Measurements from ENCODE around the gene OMA1.
"Not testable (repeated sequence)": the region's sequence is repeated elsewhere in the genome, so short reads cannot be mapped to it uniquely, and the experiment has no call there.

The OMA1 gene

DNA sequence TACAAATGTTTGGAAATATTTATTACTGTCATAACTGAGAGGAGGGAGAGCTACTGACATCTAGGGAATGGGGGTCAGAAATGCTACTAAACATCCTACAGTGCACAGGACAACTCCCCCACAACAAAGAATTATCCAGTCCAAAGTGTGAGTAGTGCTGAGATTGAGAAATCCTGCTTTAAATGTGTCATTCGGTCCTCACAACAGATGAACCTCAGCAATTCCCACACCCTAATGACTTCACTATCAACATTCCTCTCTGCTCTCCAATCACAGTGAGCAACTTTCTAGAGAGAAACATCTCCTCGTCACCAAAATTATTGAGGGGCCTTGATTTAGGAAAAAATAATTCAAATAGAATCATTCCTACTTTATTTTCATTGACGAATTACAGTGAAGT, 18.0 kb downstream of the OMA1 start:
- DNase-seq (ENCODE audit: low read depth in 2 of 2), result no peak

DNA sequence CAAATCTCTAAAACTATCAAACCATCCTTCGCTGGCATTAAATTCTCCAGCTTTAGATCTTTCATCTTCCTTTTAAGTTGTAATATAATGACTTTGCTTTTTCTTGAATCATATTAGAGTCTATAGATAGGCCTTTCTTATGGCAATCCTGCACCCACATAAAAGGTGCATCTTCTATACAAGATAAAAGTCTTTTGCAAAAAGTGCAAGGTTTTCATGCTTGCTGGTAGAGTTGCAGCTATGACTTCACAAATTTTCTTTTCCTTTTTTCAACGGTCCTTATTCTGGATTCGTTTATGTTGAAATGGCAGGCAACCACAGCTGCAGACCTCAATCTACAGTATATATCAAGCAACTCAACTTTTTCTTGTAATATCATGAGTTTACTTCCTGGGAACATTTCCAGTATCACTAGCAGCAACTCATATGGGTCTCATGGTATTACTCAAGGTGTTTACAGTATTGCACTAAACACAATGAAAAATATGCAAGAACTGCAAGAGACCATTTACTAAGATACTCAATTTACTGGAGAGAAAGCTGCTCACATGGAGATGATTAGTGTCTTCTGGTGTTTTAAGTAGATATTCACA, 22.1 kb downstream of the OMA1 start:
- DNase-seq (ENCODE audit: low read depth in 2 of 2), result no peak

DNA sequence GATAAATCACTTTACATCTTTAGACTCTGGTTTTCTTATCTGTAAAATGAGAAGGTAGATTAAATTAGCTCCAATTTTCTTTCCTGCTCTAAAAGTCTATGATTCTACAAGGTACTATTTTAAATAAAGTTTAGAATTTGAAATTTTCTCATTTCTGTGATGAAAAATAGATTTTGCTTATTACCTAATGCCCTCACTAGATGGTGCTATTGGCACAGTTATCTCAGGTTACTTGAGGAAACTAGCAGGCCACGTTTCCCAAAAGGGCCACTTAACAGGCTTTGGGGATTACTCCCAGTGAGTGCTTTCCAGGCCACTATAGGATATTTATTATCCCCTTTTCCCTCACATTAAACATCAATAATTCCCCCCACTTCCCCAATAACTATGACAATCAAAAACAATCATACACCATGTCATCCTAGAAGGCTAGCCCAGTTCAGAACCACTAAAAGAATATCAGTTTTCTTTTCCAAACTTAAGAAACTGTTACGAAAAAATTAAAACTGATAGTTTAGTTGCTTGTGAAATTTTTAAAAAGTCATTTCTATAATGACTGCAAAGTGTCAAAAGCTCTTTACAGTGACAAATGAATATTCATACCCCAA, 30.6 kb downstream of the OMA1 start:
- DNase-seq (ENCODE audit: low read depth in 2 of 2), result peak in 1 of 2 donors; percentile 8

DNA sequence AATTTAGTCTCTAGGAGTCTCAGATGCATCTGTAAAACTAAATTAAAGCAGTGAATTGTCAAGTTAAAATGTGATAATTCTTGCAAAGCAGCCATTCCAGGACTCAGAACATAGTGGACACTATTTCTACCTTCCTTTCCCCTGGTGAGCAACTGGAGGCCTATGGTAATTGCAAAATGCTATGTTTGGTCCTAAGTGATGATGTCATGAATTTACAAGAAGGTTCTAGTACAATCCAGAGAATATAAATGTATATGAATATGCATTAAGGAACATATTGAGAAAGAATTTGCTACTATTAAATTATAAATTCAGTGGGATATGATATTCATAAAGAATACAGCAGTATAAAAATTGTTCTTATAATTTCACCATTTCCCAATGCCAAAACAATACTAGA, 32.6 kb downstream of the OMA1 start:
- no peak for DNase-seq (ENCODE audit: low read depth in 2 of 2)

DNA sequence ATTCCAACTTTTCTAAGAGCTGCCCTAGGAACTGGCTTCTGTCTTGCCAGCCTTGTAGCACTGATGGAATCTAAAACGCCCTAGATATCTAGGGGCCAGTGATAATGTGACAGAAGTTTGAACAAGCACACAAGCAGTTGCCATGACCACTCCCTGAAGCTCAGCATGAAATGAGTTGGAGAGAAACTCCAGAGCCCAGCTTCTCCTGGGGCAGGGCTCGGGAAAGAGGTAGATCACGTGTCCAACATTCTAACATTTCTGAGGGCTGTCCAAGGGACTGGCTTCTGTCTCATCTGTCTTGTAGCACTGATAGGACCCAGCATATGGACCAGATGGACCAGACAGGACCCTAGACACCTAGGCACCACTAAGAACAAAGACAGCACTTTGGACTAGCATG, 37.9 kb downstream of the OMA1 start:
- no peak for DNase-seq (ENCODE audit: low read depth in 2 of 2)

DNA sequence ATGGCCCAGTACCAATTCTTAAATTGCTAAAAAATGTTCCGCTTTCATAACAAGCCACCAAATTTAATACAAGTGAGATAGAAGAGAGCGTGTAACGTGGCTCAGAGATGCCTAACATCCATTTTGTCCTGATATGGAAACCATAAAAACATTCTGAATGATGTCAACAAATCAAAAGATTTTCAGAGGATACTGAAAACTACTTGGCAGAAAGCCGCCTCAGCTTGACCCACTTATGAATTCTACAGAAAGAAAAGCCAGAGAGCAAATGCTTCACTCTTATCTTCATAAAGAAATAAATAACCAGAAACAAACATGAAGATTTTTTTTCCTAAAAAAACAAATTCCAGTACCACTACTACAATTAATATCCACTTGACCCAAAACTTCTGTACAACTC, 41.2 kb downstream of the OMA1 start:
- DNase-seq (ENCODE audit: low read depth in 2 of 2), result no peak

DNA sequence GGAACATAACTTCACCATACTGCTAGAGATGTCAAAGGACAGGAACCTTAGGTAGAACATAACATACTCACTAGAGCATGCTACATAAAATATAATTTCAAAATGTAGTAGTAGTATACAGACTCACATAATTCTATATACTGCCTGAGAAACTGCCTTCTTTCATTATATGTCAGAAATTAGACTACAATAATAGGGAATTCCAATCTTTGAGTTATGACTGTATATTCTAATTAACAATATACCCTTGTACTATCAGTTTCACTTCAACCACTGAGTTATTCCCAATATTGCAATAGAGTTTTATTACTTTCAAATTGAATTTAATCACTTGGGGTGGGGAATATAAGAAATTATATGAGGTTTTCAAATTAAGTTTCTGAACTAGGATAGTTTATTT, 44.0 kb downstream of the OMA1 start:
- DNase-seq (ENCODE audit: low read depth in 2 of 2), result no peak

DNA sequence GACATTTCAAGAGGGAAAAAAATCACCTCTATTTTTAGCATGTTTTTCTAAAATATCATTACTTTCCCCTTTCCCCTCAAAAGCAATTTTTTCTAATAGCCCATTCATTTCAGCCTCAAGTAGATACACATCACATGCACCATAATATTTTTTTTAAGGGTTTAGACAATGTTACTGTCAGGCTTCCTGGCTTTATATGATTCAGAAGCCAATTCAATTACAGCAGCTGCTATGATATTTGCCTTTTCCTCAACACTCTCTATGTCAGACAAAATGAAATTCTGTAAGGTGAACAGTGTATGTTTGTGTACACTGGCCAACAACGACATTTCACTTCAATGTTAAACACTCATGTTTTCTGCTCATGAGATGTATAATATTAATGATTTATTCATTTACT, 46.5 kb downstream of the OMA1 start:
- DNase-seq (ENCODE audit: low read depth in 2 of 2), result no peak

DNA sequence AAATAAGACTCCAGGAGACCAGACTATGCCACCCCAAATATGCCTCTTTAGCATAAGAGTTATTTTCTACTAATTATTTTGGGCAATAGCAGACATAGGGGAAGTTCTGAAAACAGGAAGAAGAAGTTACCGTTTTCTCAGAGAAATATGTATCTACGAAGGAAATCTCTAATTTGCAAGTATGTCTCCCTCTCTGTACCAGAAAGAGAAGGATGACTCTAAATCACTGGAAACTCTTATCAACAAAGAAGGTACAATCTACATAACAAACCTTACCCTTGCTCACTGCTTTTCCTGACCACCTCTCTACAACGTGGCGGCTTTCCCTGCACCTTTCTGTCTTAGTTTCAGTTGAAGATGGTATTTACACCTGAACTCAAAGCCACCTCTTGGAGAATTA, 49.0 kb downstream of the OMA1 start:
- DNase-seq (ENCODE audit: low read depth in 2 of 2), result no peak

DNA sequence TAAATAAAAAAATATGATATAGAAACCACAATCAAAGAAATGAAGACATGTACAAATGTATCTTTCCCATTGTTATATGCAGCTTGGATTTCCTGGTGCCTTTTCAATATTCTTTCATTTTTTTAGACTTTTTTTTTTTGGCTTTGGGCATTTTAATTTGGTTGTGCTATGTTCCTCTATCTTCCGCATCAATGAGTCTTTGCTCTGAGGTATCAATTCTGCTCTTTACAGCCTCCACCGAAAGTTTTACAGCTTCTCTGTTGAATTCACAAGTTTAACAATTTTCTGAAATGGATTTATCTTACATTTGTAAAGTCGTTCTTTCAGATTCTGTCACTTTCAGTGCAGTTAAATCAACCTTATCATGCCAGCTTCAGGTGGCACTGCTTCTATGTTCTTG, 50.5 kb downstream of the OMA1 start:
- DNase-seq (ENCODE audit: low read depth in 2 of 2), result no peak

DNA sequence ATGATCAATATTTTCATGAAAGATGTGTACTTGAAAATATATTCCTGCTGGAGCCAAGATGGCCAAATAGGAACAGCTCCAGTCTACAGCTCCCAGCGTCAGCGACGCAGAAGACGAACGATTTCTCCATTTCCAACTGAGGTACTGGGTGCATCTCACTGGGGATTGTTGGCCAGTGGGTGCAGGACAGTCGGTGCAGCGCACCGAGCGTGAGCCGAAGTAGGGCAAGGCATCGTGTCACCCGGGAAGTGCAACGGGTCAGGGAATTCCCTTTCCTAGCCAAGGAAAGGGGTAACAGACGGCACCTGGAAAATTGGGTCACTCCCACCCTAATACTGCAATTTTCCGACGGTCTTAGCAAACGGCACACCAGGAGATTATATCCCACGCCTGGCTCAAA, 57.6 kb downstream of the OMA1 start:
- not testable (repeated sequence) for DNase-seq (ENCODE audit: low read depth in 2 of 2)

DNA sequence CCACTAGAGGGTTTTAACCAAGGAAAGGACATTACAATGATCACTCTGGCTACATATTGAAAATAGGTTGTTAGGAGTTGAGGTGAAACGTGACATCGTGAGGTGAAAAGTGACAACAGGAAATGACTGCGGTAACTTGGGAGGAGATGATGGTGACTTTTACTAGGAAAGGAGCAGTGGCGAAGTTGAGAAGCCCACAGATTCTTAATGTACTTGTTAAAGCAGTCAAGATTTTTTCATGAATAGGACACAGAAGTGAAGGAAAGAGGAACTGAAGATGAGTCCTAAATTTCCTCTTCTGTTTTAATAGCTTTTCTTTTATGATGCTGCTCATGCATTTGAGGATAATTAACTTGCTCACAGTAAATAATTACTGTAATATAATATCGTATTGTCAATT, 59.5 kb downstream of the OMA1 start:
- DNase-seq (ENCODE audit: low read depth in 2 of 2), result no peak

DNA sequence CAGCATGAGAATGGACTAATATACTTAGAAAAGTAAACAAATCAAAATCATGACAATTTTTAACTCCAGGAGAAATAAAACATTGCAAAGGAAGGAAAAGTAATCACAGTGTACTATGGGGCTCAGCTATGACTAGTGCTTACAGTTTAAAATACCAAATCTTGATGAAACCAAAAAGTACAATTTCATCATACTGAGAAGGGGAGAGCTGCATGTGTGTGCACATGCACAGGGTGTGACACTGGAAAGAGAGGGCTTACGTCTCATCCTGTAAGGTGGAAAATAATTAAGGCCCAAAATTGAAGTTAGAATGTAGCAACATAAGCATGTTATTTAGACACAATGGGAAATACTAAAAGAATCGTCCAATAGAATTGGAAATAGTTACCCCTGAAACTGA, 64.6 kb downstream of the OMA1 start:
- no peak for DNase-seq (ENCODE audit: low read depth in 2 of 2)

DNA sequence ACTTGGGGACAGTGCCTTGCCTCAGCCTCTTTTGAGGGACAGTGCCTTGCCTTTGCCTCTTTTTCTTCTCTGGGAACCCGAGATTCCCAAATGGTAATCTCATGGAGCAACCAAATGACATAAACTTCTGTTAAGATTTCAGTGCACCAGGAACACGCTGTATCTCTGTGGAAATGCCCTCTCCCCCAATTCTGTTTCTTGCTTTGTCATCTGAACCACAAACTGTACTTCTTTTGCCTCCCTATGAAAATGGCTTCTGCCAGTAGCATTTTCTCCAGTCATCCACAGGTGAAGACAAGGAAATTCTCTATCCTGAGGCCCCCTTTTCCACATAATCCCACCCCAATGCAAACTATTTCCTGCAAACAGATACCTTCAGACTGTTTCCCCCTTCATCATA, 66.3 kb downstream of the OMA1 start:
- no peak for DNase-seq (ENCODE audit: low read depth in 2 of 2)

DNA sequence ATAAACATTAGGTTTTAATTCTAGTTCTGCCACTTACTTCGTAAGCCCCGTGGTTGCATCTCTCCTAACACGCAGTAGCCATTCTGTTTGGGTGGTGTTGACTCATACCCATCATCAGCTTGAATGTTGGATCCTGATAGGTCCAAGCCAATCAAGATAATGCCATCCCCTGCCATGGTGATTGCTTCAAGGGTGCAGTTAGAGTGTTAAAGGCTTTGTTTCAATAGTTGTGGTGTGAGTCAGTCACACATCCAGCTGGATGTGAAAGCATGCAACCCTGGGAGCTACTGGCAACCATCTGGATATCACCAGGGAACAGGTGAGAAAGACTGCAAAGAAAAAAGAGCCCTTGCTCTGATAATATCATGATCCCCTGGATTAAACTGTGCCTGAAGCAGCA, 69.1 kb downstream of the OMA1 start:
- DNase-seq (ENCODE audit: low read depth in 2 of 2), result no peak

DNA sequence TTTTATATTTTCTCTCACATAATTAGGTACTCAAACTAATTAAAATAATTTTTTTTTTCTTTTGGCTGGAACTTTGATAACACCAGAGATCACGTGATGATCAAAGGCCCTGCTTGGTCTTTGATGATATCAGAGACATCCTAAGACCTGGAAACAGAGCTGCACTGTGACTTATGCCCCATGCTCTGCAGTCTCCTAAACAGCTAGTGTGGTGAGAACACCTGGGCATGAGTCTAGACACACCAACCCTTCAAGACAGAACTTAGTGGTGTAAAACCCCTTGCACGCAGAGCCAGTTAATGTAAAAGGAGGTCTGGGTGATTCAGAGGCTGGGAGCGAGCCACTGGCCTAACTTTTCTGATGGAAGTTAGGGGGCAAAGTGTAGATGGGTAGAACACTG, 70.3 kb downstream of the OMA1 start:
- DNase-seq (ENCODE audit: low read depth in 2 of 2), result no peak

DNA sequence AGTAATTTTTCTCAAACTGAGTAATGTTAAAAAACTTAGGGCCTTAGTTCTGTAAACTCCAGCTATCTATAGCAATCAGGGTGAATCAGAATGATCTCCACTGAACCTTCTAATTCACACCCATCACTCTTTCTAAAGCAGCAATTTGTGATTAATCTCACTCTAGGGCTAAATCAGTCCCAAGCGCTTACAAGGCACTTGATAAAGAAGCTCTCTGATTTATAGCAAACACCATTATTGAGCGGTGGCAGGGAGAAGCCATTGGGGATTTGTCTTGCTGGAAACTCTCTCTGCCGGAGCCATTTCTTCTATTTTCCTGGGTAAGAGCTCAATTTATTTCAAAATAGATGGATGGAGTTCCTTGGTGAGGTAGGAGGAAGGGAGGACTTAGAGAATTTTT, 77.0 kb downstream of the OMA1 start:
- DNase-seq (ENCODE audit: low read depth in 2 of 2), result no peak

DNA sequence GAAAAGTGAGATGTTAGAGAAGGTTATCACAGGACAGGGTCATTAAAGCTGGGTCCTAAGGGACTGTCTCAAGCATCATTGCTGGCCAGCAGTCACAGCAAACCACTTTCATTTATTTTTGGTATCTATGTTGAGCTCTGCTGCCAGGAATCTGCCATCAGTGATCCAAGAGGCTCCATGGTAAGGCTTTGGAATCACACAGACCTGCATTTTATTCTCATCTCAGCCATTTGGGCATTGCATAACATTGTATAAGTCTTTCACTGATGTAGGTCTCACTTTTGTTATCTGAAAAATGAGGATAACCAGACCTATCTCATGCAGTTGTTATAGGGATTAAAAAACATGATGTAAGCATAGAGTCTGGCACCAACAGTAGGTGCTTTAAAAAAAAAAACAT, 77.5 kb downstream of the OMA1 start:
- DNase-seq (ENCODE audit: low read depth in 2 of 2), result no peak

DNA sequence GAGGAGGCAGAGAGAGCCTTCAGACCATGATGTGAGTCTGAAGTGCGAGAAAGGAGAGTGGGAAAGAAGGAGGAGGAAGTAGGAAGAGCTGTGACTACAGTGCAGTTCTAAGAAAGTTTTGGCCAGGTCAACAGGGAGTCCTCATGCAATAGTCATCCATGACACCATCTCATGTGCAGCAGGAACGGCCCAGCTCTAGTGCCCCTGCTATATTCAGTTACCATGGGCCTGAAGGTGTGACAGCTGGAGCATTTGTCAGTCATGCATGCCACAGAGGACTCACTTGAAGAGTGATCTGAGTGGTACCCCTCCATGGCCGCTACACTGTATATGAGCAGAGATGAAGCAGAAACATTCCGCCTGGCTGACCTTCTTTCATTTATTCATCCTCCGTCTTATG, 77.9 kb downstream of the OMA1 start:
- DNase-seq (ENCODE audit: low read depth in 2 of 2), result no peak

DNA sequence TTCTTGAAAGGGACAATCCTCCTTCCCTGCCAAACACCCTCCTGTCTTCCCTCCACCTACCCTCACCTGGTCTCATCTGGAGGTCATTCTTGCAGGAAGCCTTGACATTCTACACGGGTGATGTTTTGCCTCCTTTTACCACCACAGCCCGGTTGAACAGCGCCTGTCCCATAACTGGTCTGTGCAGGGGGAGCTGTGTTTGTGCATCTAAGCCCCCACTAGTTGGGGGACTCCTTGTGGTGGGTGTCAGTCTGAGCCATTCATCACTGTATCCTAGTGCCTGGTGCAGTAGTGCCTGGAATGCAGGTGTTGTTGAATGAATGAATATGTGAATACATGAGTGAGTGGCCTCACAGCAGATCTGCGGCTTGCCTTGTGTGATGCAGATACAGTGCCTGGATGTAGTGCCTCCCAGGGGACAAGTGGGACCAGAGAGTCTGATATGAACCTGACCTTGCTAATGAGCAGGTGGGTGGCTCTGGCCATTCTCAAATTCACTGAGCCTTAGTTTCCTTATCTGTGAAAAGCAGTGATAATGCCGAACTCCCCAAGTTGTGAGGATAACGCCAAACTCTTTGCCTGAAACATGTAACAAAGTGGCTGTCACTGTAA, 79.8 kb downstream of the OMA1 start:
- no peak for DNase-seq (ENCODE audit: low read depth in 2 of 2)

DNA sequence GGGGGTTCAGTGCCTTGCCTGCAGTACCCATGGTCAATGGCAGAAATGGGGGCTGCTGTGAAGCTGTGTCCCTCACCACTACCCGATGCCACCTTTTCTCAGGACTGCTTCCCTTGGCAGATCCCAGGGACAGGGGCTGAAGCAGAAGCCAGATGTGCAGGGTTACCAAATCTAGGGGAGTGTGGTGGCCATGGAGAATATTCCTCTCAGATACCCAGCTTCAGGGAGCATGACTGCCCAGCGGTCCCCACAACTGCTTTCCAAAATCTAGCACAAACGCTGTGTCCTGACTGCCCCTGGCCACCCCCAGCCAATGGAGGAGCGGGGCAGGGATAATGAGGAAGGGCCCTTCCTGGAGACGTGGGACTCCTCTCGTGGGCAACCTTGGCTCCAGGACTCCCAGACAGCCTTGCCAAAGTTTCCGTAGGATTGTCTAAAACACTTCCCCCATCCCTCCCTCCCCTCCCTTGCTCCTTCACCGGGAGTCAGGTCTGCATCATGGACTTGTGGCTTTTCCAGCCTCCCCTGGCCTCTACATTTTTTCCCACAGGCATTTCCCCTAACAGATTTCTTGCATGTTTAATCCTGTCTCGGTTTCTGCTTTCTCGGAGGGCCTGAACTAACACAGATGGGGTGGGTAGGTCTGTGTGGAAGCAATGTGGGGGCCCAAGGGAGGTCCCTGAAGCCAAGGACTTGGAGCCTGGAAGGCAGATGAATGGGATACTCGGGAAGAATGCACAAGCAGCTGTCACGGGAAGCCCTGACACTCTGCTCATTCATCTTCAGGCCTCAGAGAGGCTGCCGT, 80.5 kb downstream of the OMA1 start:
- DNase-seq (ENCODE audit: low read depth in 2 of 2), result no peak

DNA sequence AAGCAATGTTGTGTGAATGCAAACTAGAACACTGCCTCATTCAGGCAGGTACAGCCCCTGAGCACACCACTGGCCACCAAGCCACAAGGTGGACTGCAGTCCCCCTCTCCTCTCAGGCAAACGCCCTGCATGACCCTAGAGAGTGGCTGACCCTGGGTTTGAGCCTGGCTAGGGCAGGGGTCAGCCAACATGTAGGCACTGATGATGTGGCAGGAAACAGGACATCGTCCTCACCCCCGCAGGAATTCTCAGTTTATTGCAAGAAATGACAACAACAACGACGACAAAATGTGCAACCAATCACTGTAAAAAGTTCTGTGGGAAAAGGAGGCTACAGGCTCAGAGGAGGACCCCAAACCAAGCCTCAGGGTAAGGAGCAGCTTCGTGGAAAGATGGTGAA, 81.3 kb downstream of the OMA1 start:
- no peak for DNase-seq (ENCODE audit: low read depth in 2 of 2)

DNA sequence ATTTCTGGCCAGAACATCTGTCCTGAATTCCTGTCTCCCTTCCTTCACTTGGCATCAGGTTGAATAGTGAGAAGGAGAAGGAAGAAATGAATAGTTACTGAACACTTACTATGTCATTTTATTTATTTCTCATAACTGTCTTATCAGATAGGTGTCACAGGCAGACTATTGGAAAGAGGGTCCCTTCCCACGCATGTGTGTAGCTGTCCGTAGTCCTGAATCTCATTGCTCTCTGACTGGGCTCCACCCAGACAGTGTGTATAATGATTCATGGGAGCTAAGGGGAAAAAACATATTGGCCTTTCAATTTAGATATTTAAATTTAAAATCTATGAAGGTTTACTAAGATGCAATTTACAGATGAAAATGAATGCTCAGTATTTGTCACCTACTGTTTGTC, 86.1 kb downstream of the OMA1 start:
- no peak for DNase-seq (ENCODE audit: low read depth in 2 of 2)

All from stimulated activated CD4-positive, alpha-beta T cell treated with anti-CD3 and anti-CD28 coated beads, Interleukin-15, amount 100 ng/mL, for 48 hours (primary cell).